Occipital lobe (tissue), 2 donors: Measurements from ENCODE around the gene DRAXIN. TPM values are rescaled to one million over a fixed set of nuclear protein-coding genes. Genes with fewer than 3 reads are reported as not detected.
A peak's percentile ranks its signal among the peaks of the same experiment; 100 is the strongest.

ENCODE experiments used
- DNase-seq: peaks from one replicate; lab custom pipeline; 2025; lab: John Stamatoyannopoulos, UW
- total RNA-seq: library from RNA; depleted of rRNA; stranded (reverse); fragments of >200 nt; gene quantifications from one replicate; pipeline ENCODE4 v1.2.3, GENCODE V29; 2014

The DRAXIN gene
- total RNA-seq, 1 donor from 2014 or later, result 107 TPM

DNA sequence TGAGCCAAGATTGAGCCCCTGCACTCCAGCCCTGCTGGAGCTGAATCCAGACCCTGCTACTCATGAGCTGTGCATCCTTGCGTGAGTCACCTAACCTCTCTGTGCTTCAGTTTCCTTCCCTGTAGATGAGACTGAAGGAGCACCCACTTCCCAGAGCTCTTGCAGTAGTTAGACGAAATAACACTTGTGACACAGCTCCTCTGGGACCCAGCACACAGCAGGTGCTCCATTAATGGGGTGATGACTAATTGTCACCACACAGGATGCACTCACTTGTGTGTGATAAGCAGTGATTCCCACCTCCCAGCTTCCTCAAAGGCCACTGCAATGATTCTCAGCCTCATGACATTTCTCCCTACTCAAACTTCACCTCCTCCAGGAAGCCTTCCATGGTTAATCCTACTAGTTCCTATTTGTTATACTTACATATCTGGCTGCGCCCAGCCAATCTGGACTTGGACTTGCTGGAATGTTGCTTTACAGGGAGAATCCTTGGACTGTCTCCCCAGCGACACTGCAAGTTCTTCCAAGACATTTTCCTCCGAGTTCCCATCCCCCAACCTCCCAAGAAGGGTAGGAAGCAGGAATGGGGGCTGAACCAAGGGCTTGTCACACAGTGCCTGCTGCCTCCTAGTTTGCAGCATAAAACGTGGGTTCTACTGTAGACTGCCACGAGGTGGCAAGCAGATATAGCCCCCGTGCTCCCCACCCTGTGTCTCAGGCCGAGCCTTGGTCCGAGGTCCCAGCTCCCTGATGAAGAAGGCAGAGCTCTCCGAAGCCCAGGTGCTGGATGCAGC is 17.2 kb downstream of the DRAXIN start:
- no peak for DNase-seq

DNA sequence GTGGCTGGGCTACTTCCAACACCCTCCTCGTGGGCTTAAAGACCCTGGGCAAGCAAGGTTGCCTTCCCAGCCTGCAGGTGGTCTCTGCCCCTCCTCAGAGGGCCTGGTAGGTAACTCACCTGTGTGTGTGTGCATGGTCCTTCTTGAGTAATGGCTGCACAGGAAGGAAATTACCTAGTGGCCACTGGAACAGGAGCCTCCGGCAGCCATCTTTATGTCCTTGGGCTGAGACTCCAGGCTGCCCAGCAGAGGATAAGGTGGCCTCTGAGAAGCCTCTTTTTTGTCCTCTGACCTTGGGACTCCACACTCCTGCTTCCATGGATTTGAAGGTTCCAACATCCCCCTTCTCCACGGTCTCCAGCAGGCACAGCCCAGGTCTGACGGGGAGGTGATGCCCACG is 20.0 kb downstream of the DRAXIN start:
- DNase-seq, result no peak

DNA sequence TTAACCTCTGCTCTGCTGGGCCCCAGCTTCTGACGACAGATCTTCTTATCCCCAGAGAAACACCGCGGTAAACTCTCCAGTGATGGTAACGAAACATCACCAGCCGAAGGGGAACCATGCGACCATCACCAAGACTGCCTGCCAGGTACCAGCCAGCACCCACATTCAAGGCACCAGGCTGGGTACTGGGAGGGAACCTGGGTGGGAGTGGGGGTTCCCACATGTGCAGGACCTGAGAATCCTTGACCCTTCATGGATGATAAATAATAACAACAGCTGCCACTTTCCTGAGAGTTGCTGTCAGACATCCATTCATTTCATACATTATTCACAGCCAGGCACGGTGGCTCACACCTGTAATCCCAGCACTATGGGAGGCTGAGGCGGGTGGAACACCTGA is 20.8 kb downstream of the DRAXIN start:
- DNase-seq, result no peak

DNA sequence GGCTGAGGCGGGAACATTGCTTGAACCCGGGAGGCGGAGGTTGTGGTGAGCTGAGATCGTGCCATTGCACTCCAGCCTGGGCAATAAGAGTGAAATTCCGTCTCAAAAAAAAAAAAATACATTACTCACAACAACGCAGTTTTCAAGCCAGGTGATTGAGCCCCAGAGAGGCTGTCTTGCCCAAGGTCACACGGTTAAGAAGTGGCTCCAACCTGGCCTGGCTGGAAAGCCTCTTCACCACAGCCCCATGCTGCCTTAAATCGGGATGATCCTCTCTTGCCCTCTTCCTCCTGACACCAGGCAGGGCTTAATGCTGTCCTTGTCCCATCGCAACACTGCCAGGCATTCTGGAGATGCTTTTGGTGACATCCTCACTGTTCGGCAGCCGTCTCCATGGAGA is 21.6 kb downstream of the DRAXIN start:
- no peak for DNase-seq

DNA sequence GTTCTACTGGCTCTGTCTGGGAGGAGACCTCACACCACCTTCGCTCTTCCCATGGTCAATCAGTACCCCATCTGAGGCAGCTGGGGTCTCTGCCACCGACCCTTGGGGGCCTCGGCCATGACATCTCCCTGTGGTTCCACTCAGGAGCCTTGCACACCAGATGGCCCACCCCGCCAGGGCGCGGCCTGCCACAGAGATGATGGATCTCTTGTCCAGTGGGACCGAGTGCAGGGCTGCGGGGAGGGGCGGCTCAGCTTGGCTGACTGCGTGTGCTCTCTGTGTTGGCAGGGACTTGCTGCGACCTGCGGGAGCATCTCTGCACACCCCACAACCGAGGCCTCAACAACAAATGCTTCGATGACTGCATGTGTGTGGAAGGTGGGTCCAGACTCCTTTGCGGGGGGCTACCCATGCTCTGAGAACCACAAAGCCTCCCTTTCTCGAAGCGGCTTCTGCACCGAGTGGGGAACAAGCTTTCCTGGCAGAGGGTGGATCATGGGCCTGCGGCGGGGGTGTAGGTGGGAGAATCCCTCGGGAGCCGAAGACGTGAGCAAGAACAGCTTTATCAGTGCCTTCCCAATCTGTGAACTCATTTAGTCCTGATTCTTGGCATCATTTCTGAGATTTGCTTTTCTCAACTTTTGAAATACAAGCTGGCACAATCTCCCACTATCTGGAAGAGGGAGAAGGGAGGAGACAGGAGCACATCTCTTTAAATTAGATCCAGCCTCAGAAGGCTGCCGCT is 23.5 kb downstream of the DRAXIN start:
- no peak for DNase-seq

DNA sequence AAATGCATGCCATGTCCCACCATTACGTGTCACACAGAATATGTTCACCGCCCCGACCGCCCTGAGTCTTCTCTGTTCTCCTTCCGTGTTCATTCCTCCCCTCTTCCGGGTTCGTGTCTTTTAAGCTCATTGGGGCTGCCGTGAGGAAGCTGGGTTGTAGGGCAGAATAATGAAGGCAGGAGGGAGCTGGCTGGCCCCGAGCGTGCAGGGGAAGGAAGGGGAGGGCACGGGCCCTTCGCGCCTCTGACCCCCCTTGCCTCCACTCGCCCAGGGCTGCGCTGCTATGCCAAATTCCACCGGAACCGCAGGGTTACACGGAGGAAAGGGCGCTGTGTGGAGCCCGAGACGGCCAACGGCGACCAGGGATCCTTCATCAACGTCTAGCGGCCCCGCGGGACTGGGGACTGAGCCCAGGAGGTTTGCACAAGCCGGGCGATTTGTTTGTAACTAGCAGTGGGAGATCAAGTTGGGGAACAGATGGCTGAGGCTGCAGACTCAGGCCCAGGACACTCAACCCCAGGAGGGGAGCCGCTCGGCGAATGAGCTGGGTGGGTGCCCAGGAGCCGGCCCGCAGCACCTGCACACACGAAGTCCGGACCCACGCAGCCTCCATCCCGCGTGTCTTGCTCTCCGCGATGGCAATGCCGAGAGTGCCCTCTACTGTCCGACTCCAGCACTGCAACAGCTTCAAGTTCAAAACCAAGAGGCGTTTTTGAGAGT is 28.0 kb downstream of the DRAXIN start:
- DNase-seq, result peak; percentile 63

DNA sequence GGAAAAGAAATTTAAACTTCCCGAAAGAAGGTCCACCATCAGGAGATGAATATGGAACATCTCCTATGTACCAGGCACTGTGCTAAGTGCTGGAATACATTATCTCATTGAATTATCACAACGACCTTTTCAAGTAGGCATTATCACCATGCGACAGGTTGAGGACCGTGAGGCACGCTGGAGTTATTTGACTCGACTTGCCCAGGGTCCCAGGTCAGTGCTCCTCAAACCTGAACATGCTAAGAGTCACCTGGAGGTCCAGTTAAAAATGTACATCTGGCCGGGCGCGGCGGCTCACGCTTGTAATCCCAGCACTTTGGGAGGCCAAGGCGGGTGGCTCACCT is 28.5 kb downstream of the DRAXIN start:
- no peak for DNase-seq

DNA sequence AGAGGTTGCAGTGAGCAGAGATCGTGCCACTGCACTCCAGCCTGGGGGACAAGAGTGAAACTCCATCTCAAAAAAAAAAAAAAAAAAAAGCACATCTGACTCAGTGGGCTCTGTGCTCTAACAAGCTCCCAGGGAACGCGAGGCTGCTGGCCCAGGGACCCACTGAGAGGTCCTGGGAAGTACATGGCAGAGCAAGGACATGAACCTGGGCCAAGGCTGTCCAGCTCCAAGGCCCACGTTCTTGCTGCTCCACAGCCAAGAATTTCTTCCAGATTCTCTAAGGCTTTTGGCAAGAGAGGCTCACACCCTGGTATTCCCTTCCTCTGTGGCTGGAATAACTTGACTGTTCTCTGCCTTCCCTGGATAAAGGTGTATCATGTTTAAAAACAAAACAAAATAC is 29.0 kb downstream of the DRAXIN start:
- DNase-seq, result no peak

DNA sequence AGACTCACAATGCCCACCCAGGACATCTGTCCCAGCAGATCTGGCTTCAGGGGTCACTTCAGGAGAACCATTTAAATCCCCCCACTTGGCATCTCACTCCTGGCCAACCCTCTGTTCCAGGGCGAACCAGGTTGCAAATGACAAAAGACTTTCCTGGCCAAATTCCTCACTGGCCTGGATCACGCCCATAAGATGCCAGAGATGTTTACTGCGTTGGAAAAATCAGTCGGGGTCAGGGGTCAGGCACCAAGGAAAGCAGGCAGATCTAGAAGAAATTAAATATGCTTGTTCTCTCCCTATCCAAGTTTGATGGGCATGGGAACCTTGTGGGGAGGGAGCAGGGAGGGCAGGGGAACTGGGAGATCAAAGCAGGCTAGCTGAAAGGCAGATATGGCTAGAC is 29.8 kb downstream of the DRAXIN start:
- no peak for DNase-seq

DNA sequence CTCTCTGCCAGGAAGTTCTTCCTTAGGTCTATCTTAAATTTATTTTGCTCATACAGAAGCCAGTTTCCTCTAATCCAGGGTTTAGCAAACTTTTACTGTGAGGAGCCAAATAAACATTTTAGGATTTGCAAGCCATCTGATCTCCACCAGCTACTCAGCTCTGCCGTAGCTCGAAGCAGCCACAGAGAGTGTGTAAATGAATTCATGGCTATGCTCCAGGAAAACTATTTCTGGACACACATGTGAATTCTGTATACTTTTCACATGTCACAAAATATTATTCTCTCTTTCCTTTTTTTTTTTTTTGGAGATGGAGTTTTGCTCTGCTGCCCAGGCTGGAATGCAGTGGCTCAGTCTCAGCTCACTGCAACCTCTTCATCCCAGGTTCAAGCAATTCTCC is 31.0 kb downstream of the DRAXIN start:
- DNase-seq, result no peak

DNA sequence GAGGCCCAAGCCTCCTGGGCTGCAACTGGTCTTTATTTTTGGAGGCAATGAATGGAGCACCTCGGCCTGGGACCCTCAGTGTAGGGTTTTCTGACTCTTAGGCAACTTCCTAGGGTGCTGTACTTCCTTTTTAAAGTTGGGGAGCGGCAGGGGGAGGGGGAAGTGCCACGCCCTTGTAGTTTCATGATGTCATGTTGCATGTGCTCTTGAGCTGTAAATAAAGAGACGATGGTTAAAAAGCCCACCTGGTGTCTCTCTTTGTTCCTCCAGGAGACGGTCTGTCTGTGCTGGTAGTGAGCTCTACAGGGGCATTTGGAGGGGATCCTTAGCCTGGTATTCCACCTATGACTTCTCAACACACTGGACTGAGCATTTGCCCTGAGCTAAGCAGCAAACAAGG is 34.1 kb downstream of the DRAXIN start:
- DNase-seq, result no peak

DNA sequence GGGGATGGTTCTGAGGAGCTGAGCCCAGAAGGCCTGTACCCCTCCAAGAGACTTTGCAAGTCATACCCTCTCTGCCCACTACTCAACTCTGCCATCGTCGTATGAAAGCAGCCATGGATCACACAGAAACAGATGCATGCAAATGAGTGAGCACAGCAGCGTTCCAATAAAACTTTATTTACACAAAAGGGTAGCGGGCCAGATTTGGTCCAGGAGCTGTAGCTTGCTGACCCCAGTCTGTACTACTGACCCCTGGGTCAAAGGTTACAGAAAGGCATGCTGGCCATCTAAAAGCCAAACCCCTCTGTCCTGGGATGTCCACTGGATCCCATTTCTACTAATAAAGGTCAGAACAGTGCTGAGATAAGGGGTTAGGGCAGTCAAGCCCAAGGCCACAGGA is 35.6 kb downstream of the DRAXIN start:
- DNase-seq, result no peak

DNA sequence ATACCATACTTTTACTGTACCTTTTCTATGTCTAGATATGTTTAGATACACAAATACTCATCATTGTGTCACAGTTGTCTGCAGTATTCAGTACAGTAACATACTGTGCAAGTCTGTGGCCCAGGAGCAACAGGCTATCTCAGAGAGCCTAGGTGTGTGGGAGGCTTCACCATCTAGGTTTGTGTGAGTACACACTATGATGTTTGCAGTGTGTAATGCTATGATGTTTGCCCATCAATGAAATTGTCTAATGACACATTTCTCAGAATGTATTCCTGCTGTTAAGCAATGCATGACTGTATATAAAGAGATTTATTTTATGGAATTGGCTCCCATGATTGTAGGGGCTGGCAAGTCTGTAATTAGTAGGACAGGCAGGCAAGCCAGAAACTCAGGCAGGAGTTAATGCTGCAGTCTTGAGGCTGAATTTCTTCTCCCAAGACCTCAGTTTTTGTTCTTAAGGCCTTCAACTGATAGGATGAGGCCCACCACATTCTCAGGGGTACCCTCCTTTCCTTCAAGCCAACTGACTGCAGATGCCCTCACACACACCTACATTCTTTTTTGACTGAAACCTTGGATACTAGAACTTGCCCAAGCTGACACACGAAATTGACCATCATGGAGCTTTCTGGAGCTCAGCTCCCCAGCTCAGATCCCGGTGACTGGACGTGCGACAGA is 36.8 kb downstream of the DRAXIN start:
- no peak for DNase-seq

DNA sequence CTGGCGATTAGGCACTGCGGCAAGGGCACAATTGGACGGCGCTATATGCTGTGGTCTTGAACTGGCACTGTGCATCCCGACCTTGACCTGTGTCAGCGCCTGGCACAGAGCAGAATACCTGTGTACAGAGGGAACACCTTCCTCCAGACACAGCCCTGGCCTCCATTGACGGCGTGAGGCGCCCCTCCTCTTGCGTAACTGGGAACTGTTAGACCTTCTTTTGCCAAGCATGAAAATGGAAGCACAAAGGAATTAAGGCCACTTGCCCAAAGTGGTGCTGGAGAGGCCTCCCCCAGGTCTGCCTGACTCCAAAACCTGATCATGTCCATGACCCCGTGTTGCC is 37.6 kb downstream of the DRAXIN start:
- no peak for DNase-seq

DNA sequence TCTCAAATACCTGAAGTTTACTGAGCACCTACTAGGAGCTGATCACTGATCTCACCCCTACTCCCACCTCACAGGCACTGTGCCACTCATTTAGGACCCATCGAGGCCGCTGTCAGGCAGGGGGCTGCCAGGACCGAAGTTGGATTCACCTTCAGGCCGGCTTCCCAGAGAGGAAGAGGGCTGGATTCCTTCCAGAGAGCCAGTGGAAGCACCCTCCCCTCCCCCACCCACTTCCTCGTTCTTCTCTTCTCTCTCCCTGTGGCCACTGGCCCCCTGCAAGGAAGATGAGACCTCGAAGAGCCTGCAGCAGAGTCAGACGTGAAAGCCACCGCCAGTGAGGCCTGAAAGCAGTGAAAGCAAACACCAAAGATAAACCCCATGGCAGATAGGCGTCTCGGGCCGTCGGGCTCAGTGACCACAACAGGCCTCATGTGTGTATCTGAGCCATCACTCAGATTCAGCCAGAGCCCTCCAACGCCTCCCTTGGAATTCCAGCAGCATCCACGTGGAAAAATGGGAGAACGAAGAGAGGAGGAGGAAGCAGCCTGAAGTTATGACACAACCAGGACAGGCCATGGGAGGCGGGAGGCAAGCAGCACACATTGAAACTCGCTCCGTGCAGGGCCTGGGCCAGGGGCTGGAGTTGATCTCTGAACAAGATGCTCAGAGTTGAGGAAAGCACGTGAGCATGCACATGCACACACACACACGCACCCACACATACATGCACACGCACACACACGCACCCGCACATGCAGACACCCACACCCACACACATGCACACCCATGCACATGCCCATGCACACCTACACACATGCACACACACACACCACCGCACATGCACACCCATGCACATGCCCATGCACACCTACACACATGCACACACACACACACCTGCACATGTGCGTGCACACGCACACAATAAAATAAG is 38.3 kb downstream of the DRAXIN start:
- no peak for DNase-seq

DNA sequence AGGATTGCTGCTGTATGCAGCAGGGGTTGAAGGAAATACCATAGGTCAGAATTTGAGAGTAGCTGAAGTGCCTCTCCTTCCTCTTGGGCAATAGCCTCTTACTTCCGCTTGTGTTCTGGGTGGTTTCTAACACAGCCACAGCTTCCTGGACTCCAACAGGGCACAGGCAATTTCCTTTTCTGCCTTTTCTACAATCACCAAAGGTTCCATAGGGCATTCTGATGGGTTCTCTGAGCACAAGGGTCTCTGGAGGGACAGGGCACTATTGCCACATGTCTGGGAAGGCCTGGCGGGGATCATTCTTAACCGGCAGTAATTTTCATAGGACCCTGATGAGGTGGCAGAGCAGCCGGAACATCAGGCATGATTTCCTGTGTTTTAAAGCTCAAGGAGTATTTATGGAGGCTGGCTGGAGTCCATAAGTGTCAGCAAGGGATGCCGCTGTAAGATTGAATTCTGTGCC is 39.0 kb downstream of the DRAXIN start:
- DNase-seq, result no peak

DNA sequence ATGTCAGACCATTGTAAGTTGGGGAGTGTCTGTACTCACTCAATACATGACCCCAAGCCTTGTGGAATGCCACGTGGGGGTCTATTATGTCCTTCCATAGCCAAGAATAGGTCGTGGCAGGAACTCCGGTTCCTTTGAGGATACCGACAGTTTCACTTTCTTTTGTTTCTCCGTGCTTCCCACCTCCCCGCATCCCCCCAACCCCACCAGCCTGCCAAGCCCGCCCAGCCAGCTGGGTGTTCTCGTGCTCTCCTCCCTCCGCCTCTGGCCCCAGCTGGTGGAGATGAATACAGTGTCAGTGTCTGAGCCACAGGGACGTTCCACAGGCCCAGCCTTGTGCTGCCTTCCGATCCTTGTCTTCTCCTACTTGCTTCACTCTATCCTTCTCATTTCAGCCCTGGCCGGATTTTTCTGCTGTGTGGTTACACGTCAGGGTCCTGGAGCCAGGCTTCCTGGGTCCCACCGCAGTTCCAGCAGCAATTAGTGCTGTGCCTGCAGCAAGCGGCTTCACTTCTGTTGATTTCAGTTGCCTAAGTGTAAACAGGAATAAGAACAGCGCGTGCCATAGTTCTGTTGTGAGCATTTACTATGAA is 40.3 kb downstream of the DRAXIN start:
- DNase-seq, result peak; percentile 76

DNA sequence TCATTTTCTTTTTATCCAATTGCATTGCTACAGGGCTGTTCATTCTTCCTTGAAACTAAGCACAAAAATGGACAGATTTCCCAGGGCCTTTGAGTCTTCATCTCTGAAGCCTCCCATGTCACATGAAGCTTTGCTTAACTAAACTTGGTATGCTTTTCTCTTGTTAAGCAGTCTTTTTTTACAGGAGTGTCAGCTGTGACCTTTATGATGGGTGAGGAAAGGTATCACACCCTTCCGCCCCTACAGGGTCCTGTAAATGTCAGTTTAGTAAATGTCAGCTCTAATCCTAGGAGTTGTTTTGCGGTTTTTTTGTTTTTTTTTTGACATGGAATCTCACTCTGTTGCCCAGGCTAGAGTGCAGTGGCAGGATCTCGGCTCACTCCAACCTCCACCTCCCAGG is 41.8 kb downstream of the DRAXIN start:
- no peak for DNase-seq

DNA sequence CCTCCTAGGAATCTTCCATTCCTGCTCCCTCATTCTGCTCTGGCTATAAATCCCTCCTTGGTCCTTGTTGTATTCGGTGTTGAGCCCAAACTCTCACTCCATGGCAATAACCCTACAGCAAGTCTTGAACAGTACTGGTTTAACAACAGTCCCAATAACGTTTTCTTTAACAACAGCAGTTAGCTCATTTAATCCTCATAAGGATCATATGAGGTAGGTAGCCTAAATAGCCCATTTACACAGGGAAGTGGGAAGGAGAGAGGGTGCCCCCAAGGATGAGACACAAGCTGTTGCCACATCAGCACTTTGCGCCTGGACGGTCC is 44.0 kb downstream of the DRAXIN start:
- no peak for DNase-seq

DNA sequence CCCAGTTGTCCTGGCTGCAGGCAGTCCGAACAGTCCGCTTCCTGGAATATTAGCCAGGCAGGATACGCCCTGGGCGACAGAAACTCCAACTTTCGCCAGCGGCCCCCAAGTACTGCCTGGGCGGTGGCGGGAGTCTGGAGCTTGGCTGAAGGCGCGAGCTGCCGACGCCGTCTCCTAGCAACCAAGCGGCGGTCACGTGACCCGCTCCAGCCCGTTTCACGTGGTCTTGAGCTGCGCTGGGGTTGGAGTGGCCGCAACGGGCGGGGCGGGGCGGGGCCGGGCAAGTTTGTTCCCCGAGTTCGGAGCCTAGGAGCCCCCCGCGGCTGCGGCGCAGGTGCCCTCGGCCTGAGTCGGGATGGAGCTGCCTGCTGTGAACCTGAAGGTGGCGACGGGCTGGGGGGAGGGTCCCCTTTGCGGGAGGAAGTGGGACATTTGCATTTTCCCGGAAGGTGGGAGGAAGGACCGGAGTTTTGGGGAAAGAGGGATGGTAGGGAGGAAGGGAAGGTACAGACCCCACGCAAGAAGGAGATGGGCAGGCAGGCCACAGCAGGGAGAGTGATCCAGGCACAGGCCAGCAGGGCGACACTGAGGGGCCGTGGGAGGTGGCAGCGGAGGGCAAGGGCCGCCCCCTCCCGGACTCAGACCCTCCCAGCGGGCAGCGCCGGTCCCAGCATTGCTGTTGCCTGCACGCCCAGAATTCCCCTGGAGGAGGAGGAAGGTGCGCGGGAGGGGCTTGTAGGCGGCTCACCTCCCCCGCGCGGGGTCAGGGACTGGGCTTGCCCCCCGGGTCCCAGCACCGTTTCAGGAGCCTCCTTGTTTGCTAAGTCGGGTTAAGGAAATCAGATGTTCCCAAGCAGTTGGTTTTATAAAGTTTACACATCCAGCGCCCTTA is 44.6 kb downstream of the DRAXIN start, which contains the start of gene AGTRAP:
TSS of gene AGTRAP (plus strand) at position 283 of the 892 bp plus-strand sequence. CDS start at position 356, 73 bp downstream.
- peak; percentile 92 for DNase-seq
